Activated B cell treated with CpG ODN at 0.5 μM for 24 hours (primary cell): ENCODE data around the gene CRYGS. TPM values are rescaled to one million over a fixed set of nuclear protein-coding genes. Genes with fewer than 3 reads are reported as not detected.
"Not testable (repeated sequence)": the region's sequence is repeated elsewhere in the genome, so short reads cannot be mapped to it uniquely, and the experiment has no call there.

Experiments used
- ATAC-seq: fragments of 200-7000 bp; cut with Tn5 transposase; one replicate; pipeline ENCODE4 v1.10.0; 2021; ENCODE audit warnings: low read depth, mild to moderate bottlenecking, moderate library complexity
- CTCF ChIA-PET: fragments of 350-600 bp; sonication (Branson Sonifier 250); formaldehyde crosslinking; loops from one replicate; lab custom pipeline; 2021; ENCODE audit warnings: antibody characterized with exemption; lab: Charles Lee
- POLR2A ChIA-PET: fragments of 350-600 bp; sonication (Branson Sonifier 250); formaldehyde crosslinking; loops from one replicate; lab custom pipeline; 2021; ENCODE audit warnings: antibody characterized with exemption; lab: Charles Lee
- DNase-seq: peaks from one replicate; pipeline ENCODE4 v3.0.0; 2022
- H3K27ac Mint-ChIP-seq: one replicate; pipeline ENCODE4 v1.8.0; 2020; ENCODE audit warnings: mixed read lengths
- H3K27me3 Mint-ChIP-seq: one replicate; pipeline ENCODE4 v1.8.0; 2021; ENCODE audit warnings: mixed read lengths
- H3K36me3 Mint-ChIP-seq: one replicate; pipeline ENCODE4 v1.8.0; 2021; ENCODE audit warnings: low read depth, mixed read lengths
- H3K4me1 Mint-ChIP-seq: one replicate; pipeline ENCODE4 v1.8.0; 2021; ENCODE audit warnings: mixed read lengths
- H3K4me3 Mint-ChIP-seq: one replicate; pipeline ENCODE4 v1.8.0; 2020; ENCODE audit warnings: mild to moderate bottlenecking, mixed read lengths
- H3K9me3 Mint-ChIP-seq: one replicate; pipeline ENCODE4 v1.8.0; 2020; ENCODE audit warnings: mixed read lengths
- CTCF ChIP-seq: fragments of 200-600 bp; IDR thresholded peaks from one replicate; pipeline ENCODE4 v1.8.0; 2022; ENCODE audit warnings: antibody characterized with exemption, mild to moderate bottlenecking
- intact Hi-C: fragments of 100-400 bp; cut with micrococcal nuclease; formaldehyde crosslinking; loops from one replicate; pipeline ENCODE4 v1.15.1; 2024
- total RNA-seq: library from RNA; stranded (reverse); gene quantifications from 2 replicates; pipeline ENCODE4 v1.2.3, GENCODE V29; 2022

The CRYGS gene
- total RNA-seq, 1 donor from 2014 or later = 4.6 TPM

GRCh38 chr3:186534113-186534669, 10.0 kb downstream of the CRYGS start:
- peak overlapping the region; percentile 77 for H3K4me3 Mint-ChIP-seq
- intact Hi-C loops = loop anchor here (1.0 to 10.0 kb wide), 12 partner anchors 8 to 601 kb away; partner anchors contain the start of genes DGKG, DNAJB11, ETV5 and RPL39L
- no peaks in the 10 kb centered on the region for H3K36me3 Mint-ChIP-seq
- H3K4me1 Mint-ChIP-seq = peaks cover 83% of the 10 kb centered on the region
- POLR2A ChIA-PET = interaction anchor here (0.7 to 5.5 kb wide), 12 partner anchors 8 to 597 kb away, joined by 3 to 50 read pairs (median 12); partner anchors contain the start of genes DGKG, DNAJB11, EIF4A2 and TRA2B
- peak overlapping the region; percentile 97 for H3K27ac Mint-ChIP-seq
- CTCF ChIA-PET = interaction anchor here (0.9 to 12.3 kb wide), 13 partner anchors 9 to 551 kb away, joined by 3 to 346 read pairs (median 4); partner anchors contain the start of genes CRYGS, DGKG and ETV5
- H3K27me3 Mint-ChIP-seq = no peaks in the 10 kb centered on the region
- TF ChIP-seq CTCF = no peak
- DNase-seq (no peak), ATAC-seq (peak; percentile 82)
- H3K9me3 Mint-ChIP-seq = no peaks in the 10 kb centered on the region

- ATAC-seq = peak; percentile 69
- POLR2A ChIA-PET = interaction anchor here (0.6 to 5.5 kb wide), 9 partner anchors 9 to 595 kb away, joined by 3 to 50 read pairs (median 5); partner anchors contain the start of genes DGKG, DNAJB11, TBCCD1 and TRA2B
- intact Hi-C loops = loop anchor here (1.0 to 10.0 kb wide), 6 partner anchors 13 to 602 kb away; partner anchors contain the start of gene RPL39L
- Mint-ChIP-seq H3K4me3 (peak overlapping the region; percentile 54), H3K27me3 (peaks cover 2% of the 10 kb centered on the region), H3K9me3 (no peaks in the 10 kb centered on the region), H3K27ac (peak overlapping the region; percentile 97), H3K36me3 (no peaks in the 10 kb centered on the region), H3K4me1 (peaks cover 91% of the 10 kb centered on the region)
- no peak for TF ChIP-seq CTCF
- DNase-seq = peak; percentile 30
- CTCF ChIA-PET = interaction anchor here (1.2 to 12.3 kb wide), 2 partner anchors 8 to 275 kb away, joined by 3 to 346 read pairs; no protein-coding TSS in a partner anchor
Measured at GRCh38 chr3:186532598-186533072, 11.5 kb downstream of the CRYGS start.

GRCh38 chr3:186531694-186532093, 12.5 kb downstream of the CRYGS start:
- not testable (repeated sequence) for H3K36me3 Mint-ChIP-seq, DNase-seq, H3K9me3 Mint-ChIP-seq, H3K27me3 Mint-ChIP-seq, ATAC-seq, H3K4me3 Mint-ChIP-seq
- ChIA-PET POLR2A (interaction anchor here (0.5 to 5.5 kb wide), 5 partner anchors 13 to 170 kb away, joined by 3 to 50 read pairs (median 12); partner anchors contain the start of genes DGKG, DNAJB11 and TBCCD1), CTCF (interaction anchor here (1.2 to 12.3 kb wide), 2 partner anchors 9 to 274 kb away, joined by 3 to 346 read pairs; no protein-coding TSS in a partner anchor)
- H3K27ac Mint-ChIP-seq = peak overlapping the region; percentile 97
- H3K4me1 Mint-ChIP-seq = peaks cover 91% of the 10 kb centered on the region
- intact Hi-C loops = loop anchor here (1.0 to 10.0 kb wide), 6 partner anchors 12 to 603 kb away; partner anchors contain the start of gene RPL39L

- ChIA-PET POLR2A (interaction anchor here (0.7 kb wide), 1 partner anchor 19 kb away, joined by 3 read pairs; no protein-coding TSS in a partner anchor), CTCF (interaction anchor here (1.7 to 2.5 kb wide), 2 partner anchors 270 to 547 kb away, joined by 3 to 9 read pairs; no protein-coding TSS in a partner anchor)
- peaks cover 2% of the 10 kb centered on the region for H3K27me3 Mint-ChIP-seq
- H3K9me3 Mint-ChIP-seq = no peaks in the 10 kb centered on the region
- no peak overlapping the region for H3K4me3 Mint-ChIP-seq
- ATAC-seq (no peak), DNase-seq (no peak)
- no peaks in the 10 kb centered on the region for H3K36me3 Mint-ChIP-seq
- intact Hi-C loops = loop anchor here (5.0 to 10.0 kb wide), 5 partner anchors 68 to 604 kb away; partner anchors contain the start of gene RPL39L
- H3K4me1 Mint-ChIP-seq = peaks cover 95% of the 10 kb centered on the region
- H3K27ac Mint-ChIP-seq = no peak overlapping the region
- no peak for TF ChIP-seq CTCF
Measured at GRCh38 chr3:186530415-186530814, 13.8 kb downstream of the CRYGS start.

- DNase-seq (no peak), ATAC-seq (no peak)
- Mint-ChIP-seq H3K27me3 (peaks cover 2% of the 10 kb centered on the region), H3K4me1 (peaks cover 94% of the 10 kb centered on the region), H3K36me3 (no peaks in the 10 kb centered on the region), H3K27ac (peak overlapping the region; percentile 71), H3K9me3 (no peaks in the 10 kb centered on the region), H3K4me3 (no peak overlapping the region)
- ChIA-PET CTCF (interaction anchor here (1.3 to 5.7 kb wide), 6 partner anchors 9 to 546 kb away, joined by 3 to 46 read pairs (median 6); no protein-coding TSS in a partner anchor), POLR2A (interaction anchor here (0.5 to 2.2 kb wide), 3 partner anchors 10 to 422 kb away, joined by 3 to 8 read pairs (median 3); no protein-coding TSS in a partner anchor)
- no peak for TF ChIP-seq CTCF
- intact Hi-C loops = no loop called here
Measured at GRCh38 chr3:186529201-186529999, 14.8 kb downstream of the CRYGS start.
